Neural crest cell (in vitro differentiated cells): Measurements from ENCODE around the gene UBL4A. TPM values are rescaled to one million over a fixed set of nuclear protein-coding genes. Genes with fewer than 3 reads are reported as not detected.
A peak's percentile ranks its signal among the peaks of the same experiment; 100 is the strongest.

Experiments
- DNase-seq: peaks from one replicate; pipeline ENCODE4 v3.0.0; 2021; ENCODE audit warnings: low read depth, mixed read lengths, low spot score
- H3K27ac Mint-ChIP-seq: one replicate; pipeline ENCODE4 v1.8.0; 2021; ENCODE audit warnings: mild to moderate bottlenecking, mixed read lengths; ENCODE audit not compliant: unreplicated experiment
- H3K27me3 Mint-ChIP-seq: 2 replicates; pipeline ENCODE4 v1.8.0; 2021; ENCODE audit warnings: low read depth, mild to moderate bottlenecking, mixed read lengths
- H3K36me3 Mint-ChIP-seq: 2 replicates; pipeline ENCODE4 v1.8.0; 2021; ENCODE audit warnings: low read depth, mild to moderate bottlenecking, mixed read lengths
- H3K4me1 Mint-ChIP-seq: 2 replicates; pipeline ENCODE4 v1.8.0; 2021; ENCODE audit warnings: mixed read lengths
- H3K4me3 Mint-ChIP-seq: one replicate; pipeline ENCODE4 v1.8.0; 2021; ENCODE audit warnings: mild to moderate bottlenecking, mixed read lengths
- H3K9me3 Mint-ChIP-seq: 2 replicates; pipeline ENCODE4 v1.8.0; 2021; ENCODE audit warnings: mixed read lengths
- long read RNA-seq: library from polyadenylated mRNA; unstranded; transcript quantifications from one replicate; pipeline ENCODE4 v2.0.0, GENCODE V29; 2020
- total RNA-seq: library from RNA; stranded (reverse); gene quantifications from 2 replicates; pipeline ENCODE4 v1.2.1, GENCODE V29; 2021
- TF ChIP-seq, protein P1 (sequence below): fragments of 200-600 bp; sonication (generic); conservative IDR thresholded peaks from 2 replicates; pipeline ENCODE4 v1.5.0; 2021; ENCODE audit warnings: antibody characterized with exemption, mild to moderate bottlenecking

UBL4A gene
- 39.2 and 39.5 TPM in 2 replicates for total RNA-seq
- long read RNA-seq, transcript UBL4A-202 (4 exons, 2,382 nt): major isoform, 53 of 60 reads
- long read RNA-seq, partial matches to known transcripts: 2 of 60 reads
- long read RNA-seq, other reads (novel, unspliced or antisense): 3 of 60 reads

DNA sequence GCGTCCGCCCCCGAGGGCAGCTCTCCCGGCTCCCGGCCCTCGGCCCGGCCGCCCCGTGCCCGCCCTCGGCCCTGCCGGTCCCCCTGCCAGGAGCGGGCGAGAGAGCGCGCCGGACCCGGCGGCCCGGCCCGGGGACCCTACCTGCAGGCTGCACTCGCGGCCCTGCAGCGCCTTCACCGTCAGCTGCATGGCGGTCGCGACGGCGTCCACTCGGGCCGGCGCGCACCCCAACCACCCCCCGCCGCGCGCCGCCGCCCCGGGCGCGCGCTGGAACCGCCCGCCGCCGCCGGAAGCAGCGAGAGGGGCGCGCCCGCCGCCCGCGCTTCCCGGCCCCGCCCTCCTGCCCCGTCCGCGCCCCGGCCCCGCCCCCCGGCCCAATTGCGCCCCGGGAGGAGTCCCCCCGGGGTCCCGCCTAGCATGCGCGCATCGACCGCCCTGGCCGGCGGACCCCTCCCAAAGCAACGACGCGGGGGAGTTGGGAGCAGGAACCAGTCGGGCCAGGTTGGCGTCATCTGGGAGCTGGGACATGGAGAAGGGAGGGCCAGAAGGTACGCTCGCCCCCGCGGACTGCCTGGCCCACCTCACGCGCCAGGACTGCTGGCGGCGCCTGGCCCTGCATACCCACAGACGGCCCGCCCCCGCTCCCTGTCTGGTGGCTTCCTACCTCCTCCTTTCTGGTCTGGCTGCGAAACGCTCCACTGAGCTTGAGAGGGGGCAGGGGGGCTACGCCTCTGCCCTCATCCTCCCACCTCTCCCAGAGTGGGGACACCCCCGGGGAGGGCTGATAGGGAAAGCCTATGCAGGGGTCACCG is at the start of gene UBL4A:
TSS of gene UBL4A (minus strand) at position 220 of the 812 bp plus-strand sequence. CDS start at position 189, 31 bp downstream.
- Mint-ChIP-seq H3K27me3 (no peaks in the 10 kb centered on the region), H3K27ac (no peak within 1 kb of the TSS), H3K9me3 (no peaks in the 10 kb centered on the region), H3K36me3 (peaks cover 12% of the 10 kb centered on the region), H3K4me1 (peaks cover 6% of the 10 kb centered on the region), H3K4me3 (peak within 1 kb of the TSS; percentile 87)
- peak; percentile 31 for DNase-seq
- TF ChIP-seq, protein P1, sequence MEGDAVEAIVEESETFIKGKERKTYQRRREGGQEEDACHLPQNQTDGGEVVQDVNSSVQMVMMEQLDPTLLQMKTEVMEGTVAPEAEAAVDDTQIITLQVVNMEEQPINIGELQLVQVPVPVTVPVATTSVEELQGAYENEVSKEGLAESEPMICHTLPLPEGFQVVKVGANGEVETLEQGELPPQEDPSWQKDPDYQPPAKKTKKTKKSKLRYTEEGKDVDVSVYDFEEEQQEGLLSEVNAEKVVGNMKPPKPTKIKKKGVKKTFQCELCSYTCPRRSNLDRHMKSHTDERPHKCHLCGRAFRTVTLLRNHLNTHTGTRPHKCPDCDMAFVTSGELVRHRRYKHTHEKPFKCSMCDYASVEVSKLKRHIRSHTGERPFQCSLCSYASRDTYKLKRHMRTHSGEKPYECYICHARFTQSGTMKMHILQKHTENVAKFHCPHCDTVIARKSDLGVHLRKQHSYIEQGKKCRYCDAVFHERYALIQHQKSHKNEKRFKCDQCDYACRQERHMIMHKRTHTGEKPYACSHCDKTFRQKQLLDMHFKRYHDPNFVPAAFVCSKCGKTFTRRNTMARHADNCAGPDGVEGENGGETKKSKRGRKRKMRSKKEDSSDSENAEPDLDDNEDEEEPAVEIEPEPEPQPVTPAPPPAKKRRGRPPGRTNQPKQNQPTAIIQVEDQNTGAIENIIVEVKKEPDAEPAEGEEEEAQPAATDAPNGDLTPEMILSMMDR: no peak

DNA sequence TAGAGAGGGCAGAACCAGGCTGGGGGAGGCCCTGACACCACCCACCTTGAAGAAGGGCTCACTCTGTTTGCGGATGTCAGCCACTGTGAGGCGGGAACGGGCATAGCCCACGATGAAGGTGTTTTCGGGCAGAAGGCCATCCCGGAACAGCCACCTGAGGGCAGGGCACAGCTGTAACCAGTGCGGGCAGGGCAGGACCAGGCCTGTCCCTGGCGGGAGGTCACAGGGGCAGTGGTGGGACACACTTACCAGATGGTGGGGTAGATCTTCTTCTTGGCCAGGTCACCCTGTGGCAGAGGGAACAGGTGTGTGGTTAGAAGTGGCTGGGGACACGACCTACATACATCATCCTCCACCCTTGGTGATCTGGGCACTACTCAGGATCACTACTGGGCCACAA is 49.5 kb upstream of the UBL4A start:
- Mint-ChIP-seq H3K4me1 (no peaks in the 10 kb centered on the region), H3K36me3 (no peaks in the 10 kb centered on the region), H3K27me3 (no peaks in the 10 kb centered on the region), H3K9me3 (no peaks in the 10 kb centered on the region), H3K4me3 (no peak overlapping the region), H3K27ac (no peak overlapping the region)
- TF ChIP-seq, protein P1: no peak
- DNase-seq: no peak

DNA sequence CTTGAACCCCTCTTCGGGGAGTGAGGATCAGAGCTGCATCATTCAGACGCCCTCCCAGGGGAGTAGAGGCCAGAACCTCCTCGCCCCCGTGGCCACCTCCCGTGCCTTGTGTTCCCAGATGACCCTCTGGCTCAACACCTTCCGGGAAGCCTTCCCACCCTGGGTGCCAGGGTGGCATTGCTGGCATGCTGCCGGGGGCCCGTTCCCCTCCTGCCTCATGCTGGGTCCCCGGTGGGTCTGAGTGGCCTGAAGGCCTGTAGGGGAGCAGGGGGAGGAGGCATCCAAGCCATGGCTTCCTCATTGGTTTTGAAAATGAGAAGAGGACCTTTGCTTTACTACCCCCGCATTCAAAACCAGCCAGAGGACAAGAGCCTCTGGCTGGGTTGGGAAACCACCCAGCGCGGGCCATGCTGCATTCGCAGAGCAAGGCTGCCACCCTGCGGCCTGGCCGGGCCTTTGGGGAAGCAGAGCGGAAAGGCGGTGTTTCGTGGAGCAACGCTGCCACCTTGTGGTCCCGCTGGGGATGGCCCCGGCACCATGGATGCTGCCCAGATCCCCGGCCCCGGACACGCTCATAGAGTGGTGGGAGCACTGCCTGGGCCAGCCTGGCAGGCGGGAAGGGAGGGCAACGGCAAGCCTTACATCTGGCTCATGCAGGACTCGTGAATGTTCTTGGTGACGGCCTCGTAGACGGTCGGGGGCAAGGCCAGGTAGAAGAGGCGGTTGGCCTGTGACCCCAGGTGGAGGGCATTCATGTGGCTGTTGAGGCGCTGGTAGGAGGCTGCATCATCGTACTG is 48.3 kb upstream of the UBL4A start:
- Mint-ChIP-seq H3K4me1 (no peaks in the 10 kb centered on the region), H3K4me3 (no peak overlapping the region), H3K27me3 (no peaks in the 10 kb centered on the region), H3K27ac (no peak overlapping the region), H3K9me3 (no peaks in the 10 kb centered on the region), H3K36me3 (no peaks in the 10 kb centered on the region)
- TF ChIP-seq, protein P1: peak; percentile 94
- DNase-seq: peak; percentile 85

DNA sequence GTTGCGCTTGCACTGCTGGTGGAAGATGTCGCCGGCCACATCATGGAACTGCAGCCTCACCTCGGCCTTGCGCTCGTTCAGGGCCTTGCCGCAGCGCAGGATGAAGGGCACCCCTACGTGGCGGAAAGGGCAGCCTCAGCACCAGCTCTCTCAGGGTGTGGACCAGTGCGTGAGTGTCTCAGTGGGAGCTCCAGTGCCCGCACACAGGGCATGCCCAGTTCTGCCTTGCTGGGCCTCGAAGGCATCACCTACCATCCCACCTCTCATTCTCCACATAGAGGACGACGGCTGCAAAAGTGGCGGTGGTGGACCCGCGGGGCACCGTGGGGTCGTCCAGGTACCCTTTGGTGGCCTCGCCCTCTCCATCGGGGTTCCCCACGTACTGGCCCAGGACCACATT is 46.3 kb upstream of the UBL4A start:
- H3K9me3 Mint-ChIP-seq: no peaks in the 10 kb centered on the region
- TF ChIP-seq, protein P1: no peak
- DNase-seq: no peak
- no peaks in the 10 kb centered on the region for H3K27me3 Mint-ChIP-seq
- H3K36me3 Mint-ChIP-seq: no peaks in the 10 kb centered on the region
- H3K4me1 Mint-ChIP-seq: no peaks in the 10 kb centered on the region
- H3K4me3 Mint-ChIP-seq: no peak overlapping the region
- H3K27ac Mint-ChIP-seq: no peak overlapping the region

DNA sequence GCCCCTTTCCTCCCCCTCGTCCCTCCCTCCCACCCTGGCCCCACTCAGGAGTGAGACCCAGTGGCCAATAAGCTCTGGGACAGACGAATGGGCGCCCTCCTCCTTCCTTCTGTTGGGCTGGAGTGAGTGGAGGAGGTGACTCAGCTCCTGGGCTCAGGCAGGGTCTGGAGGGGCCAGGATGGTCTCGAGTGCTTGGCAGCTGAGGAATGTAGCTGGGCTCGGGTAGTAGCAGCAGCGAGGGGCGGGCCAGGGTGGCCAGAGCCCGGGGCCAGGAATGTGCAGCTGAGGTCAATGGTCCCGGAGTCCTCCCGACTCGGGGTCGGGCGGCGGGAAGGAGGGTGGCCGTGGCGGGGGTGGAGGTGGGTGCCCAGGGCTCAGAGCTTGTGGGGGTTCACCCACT is 45.2 kb upstream of the UBL4A start:
- TF ChIP-seq, protein P1: no peak
- no peak overlapping the region for H3K27ac Mint-ChIP-seq
- peaks cover 10% of the 10 kb centered on the region for H3K4me1 Mint-ChIP-seq
- no peak for DNase-seq
- H3K9me3 Mint-ChIP-seq: no peaks in the 10 kb centered on the region
- no peak overlapping the region for H3K4me3 Mint-ChIP-seq
- no peaks in the 10 kb centered on the region for H3K36me3 Mint-ChIP-seq
- H3K27me3 Mint-ChIP-seq: no peaks in the 10 kb centered on the region
